Activated CD8-positive, alpha-beta memory T cell treated with anti-CD3 and anti-CD28 coated beads, Interleukin-2, amount 50 U/mL, for 48 hours (primary cell): ENCODE measurements around the gene CPM.

Experiments used
- DNase-seq: peaks from one replicate; pipeline ENCODE4 v3.0.0-alpha.2; 2020

CPM gene

DNA sequence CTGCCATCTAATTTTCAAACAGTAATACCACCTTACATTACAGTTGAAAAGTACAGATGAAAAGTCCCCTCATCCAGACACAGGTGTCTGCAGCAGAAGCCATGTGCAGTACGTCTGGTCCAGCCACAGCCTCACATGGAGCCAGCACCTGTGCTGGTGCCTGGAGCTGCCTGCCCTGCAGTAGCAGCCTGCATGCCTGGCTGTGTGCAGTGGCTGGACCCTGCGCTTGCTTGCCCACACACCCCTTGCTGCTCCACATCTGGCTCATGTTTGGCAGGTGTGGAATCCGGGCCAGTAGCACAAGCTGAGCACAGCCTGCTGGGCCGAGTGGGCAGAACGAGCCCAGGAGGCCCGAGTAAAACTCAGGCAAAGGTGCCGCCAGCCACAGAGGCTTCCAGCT, 21.8 kb upstream of the CPM start:
- DNase-seq: no peak

DNA sequence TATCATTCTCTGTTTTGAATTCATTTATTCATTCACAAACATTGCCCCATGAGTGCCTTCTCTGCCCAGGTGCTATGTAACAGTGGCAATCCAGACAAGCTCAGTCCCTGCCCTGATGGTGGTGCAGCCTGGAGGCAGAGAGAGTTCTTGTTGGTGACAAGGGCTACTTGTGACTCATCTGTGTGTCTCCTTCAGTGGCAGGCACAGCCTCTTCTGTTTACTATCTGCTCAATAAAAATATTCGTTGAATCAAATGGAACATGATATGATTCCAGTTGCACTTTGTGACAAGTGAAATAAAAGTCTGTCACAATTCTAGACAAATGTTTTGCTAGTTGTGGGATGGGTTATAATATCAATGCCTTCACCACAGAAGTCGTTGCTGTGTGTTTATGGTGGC, 20.6 kb upstream of the CPM start:
- no peak for DNase-seq

DNA sequence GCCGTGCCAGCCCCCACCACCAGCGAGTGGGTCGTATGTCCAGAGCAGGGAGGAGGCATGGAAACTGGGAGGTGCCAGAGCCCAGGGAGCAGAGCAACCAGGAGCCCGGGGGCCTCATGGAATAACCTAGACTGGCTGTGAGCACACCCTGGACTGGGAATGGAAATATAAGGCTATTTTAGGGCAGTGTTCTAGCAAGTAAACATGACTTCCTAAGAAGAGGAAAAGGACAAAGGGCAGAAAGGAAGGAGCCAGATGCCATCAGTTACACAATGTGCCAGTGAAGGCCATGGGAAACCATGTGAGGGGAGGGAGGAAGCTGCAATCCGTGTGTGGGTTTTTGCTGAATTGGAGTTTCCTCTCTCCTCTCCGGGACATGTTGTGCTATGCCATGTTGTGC, 18.7 kb upstream of the CPM start:
- DNase-seq: no peak

DNA sequence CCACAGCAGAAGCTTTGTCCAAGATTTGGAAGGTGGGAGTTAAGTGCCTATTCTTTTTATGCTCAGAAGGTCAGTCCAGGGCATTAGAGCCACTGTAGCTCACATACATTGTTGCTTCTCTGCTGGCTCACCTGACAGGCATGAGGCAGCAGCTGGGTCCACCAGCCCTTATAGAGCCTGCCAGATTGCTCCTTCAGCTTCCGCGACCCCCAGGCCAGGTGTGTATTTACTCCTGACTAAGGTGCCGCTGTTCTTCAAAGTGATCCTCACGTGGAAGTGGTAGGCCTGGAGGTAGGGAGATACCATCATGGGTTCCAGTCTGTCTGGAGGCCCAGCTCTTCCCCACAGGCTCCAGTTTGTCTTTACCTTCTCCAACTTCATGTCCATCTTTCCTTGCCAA, 17.5 kb upstream of the CPM start:
- DNase-seq: no peak

DNA sequence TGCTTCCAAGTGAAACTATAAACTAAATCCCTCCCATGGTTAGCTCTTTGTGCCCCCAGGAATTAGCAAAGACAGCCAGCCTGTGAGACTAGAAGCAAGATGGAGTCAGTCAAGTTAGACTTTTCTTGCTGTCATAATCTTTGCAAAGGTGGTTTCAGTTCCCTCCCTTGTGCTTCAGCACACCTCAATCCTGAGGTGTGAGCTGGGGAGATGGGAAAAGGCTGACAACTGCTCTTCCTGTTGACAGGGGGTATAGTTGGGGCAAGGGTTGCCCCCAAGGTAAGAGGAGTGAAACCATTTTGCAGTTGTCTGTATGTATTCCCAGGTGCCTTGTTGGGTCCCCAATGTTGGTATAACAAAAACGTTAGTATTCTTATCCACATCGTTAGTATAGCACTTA, 12.3 kb upstream of the CPM start:
- DNase-seq: no peak

DNA sequence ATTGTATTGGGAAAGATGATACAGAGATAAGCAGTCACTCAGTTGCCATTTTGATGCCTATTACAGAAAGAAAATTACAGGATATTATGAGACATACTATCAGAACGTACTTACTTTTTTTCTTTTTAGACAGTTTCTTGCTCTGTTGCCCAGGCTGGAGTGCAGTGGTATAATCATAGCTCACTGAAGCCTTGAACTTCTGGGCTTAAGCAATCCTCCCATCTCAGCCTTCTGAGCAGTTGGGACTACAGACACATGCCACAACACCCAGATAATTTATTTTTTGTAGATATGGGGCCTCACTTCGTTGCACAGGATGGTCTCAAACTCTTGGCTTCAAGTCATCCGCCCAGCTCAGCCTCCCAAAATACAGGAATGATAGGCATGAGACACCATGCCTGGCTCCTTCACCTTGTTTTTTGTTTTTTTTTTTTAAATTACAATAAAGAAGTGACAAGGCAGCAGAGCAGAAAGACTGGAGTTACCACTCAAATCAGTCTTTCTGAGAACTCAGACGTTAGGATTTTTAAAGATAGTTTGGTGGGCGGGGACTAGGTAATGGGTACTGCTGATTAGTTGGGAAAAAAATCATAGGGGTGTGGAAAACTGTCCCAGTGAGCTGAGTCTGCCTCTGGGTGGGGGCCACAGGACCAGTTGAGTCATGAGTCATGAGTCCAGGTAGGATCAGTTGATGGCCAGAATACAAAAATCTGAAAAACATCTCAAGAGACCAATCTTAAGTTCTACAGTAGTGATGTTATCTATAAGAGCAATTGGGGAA, 11.5 kb upstream of the CPM start:
- DNase-seq: no peak

DNA sequence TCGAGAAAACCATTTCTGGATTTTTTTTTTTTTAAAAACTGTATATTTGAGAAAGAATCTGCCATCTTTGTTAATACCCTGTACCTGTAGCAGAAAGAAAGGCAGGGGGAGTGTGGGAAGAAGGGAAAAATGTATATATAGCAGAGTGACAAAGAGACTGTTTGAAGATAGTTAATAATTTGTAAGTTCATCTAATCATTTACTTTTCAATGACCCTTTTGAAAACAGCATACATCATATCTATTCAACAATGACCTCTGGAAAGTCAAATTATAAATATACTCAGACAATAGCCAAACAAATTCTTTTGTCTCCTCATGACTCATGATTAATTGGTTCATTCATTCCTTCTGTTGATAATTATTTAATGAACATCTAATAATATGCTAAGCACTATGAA, 10.9 kb upstream of the CPM start:
- DNase-seq: no peak

DNA sequence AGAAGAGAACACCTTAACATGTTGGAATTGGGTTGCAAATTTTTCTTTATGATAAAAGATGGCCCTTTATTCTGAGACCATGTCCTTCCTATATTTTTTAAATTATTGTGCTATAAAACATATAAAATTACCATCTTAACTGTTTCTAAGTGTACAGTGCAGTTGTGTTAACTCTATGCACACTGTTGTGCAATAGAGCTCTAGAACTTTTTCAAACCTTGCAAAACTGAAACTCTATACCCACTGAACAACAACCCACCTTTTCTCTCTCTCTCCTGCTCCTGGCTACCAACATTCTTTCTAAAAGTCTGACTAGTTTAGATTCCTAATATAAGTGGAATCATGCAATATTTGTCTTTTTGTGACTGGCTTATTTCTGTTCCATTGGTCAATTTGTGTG, 7.8 kb upstream of the CPM start:
- DNase-seq: no peak

DNA sequence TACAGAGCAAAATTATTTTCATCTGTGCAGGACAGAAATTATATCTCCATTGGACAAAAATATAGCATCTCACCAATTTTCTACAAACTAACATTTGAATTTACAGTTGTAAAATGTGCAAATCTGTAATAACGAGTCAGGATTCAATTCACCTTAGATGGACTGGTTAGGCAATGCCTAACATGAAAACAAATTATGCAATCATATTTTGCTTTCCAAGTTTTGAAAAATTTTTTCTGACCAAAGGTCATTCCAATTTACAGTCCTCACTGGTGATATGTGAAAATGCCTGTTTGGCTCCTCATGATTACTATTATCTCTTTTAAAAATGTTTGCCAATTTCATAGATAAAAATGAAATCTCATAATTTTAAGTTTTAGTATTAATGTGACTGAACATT, 6.5 kb upstream of the CPM start:
- no peak for DNase-seq

DNA sequence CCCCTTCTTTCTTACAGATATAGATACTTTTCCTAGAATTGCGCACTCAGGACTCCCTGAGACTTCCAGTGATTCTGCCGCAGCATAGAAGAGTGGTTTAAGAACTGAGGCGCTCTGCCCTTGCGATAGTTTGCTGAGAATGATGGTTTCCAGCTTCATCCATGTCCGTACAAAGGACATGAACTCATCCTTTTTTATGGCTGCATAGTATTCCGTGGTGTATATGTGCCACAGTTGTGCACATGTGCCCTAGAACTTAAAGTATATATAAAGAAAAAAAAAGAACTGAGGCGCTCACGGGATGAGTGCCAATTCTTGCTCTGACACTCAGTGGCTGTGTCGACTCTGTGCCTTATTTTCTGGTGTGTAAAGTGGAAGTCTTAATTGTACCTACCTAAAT, 1.4 kb upstream of the CPM start:
- DNase-seq: no peak

DNA sequence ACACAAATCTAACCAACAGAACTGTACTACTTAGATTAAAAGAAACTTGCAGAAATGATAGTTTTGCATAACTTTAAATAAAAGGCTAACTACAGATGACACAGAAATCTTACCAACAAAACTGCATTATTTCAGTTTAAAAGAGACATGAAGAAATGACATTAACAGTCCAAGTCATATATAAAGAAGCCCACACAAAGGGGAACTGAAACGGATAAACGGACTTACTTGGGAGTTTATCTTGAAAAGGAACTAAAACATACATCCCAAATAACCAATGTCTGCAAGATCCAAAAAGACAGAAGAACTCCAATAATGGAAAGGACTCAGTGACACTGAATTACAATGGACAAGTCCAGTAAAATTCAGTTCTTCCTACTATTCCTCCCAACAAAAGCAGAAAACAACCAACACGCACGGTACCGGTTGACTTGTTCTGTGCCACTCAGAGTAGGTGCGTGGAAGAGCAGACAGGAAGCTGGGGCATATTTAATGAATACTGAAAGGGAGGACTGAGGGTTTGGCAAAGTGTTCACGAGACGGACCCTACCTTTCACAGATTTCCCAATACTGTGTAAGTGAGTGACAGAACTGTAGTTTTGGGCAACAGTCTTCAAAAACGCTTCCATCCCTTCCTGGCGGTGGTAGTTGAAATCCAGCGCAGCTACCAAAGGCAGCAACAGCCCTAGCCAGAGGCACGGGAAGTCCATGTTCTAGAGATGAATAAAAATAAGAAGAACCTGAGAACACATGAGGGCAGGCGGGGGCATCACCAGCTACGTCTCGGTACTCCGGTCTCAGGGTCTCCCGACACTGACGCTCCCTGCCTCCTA, 627 bp downstream of the CPM start:
- DNase-seq: no peak

DNA sequence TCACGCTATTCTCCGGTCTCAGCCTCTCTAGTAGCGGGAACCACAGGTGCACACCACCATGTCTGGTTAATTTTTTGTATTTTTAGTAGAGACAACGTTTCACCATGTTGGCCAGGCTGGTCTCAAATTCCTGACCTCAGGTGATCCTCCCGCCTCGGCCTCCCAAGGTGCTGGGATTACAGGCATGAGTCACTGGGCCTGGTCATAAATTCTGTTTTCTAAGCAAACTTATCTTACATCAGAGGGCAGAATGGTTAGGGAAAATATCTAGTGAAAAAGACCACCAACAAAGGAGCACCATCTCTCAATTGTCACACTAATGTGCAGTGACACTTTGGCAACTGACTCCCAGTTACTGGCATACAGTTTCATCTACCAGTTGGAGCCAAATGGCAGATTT, 2.8 kb downstream of the CPM start:
- no peak for DNase-seq

DNA sequence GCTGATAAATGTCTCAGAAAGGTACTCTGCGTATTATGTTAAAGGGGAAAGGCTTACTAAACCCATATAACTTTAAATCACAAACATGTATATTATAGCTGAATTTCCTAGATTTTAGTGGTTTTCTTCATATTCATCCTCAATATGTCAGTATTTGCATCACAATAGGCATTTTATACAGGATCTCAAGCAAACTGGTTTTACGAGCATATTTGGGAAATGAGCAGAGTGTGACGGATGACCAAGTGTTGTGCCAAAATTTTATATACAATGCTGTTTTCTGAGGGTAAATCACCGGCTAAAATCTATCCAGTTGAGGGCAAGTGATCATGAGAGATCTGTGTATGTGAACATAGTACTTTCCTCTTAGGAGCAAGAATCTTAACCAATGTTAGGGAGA, 8.4 kb downstream of the CPM start:
- DNase-seq: no peak

DNA sequence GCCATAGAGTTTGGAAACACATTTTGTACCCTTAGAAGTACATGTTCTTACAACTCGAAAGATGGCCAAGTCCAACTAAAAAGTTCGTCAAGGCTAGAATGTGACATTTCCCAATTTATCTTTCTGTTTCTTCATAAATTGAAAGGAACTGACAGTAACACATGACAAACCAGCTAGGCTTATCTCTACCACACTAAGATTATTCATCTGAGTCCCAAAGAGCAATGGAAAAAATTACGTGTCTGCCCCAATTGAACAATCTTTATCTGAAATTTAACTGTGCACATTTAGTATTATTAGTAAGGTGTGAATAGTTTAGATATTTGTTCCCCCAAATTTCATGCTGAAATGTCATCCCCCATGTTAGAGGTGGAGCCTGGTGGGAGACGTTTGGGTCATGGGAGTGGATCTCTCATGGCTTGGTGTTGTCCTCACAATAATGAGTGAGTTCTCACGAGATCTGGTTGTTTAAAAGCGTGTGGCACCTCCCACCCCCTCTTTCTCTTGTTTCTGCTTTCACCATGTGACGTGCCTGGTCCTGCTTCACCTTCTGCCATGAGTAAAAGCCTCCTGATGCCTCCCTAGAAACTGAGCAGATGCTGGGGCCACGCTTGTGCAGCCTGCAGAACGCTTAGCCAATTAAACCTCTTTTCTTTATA, 13.3 kb downstream of the CPM start:
- DNase-seq: no peak

DNA sequence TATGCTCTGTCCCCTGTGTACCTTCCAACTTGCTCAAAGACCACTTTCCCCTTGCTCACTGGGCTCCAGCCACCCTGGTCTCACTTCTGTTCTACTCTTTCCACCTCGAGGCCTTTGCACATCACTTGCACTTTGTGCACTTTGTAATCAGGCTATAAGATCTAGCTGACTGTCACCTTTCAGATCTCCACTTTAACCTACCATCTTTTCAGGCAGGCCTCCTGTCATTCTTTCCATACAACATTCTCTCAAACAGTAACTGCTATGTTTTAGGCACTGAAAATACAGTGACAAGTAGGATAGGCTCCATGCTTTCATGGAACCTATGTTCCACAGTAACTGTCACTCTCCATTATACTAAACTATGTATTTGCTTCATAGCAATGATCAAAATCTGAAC, 14.0 kb downstream of the CPM start:
- no peak for DNase-seq

DNA sequence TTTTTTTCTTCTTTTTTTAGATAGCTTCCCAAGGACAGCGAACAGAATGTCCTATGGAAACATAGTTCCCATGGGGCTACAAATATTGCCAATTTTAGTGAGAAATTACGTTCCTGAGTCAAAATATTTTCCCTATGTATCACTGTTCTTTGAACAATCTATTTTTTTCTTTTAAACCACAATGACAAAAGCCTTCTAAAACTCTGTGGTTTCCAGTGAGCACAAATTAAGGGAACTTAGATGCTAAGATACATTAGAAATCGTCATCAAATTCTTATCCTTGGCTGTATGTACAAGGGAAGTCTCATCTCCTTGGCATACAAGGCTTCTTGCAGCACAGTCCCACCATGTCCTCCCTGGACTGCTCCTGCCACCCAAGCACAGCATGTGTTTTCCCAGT, 17.9 kb downstream of the CPM start:
- no peak for DNase-seq

DNA sequence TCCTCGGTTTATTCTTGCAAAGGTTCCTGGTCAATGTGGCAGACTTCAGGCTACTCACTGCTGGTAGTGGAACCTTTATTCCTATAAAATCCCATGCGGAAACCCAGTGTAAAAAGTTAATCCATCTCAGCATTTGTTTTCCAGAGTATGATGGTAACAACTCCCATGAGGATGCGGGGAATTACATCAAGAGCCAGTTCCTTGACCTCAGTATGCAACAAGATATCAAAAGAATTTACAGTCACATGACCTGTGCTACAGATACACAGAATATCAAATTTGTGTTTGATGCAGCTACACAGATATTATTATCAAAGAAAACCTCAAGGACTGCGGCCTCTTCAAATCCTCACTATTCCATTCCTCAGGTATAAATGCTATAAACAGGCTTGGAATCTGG, 19.3 kb downstream of the CPM start:
- DNase-seq: no peak

DNA sequence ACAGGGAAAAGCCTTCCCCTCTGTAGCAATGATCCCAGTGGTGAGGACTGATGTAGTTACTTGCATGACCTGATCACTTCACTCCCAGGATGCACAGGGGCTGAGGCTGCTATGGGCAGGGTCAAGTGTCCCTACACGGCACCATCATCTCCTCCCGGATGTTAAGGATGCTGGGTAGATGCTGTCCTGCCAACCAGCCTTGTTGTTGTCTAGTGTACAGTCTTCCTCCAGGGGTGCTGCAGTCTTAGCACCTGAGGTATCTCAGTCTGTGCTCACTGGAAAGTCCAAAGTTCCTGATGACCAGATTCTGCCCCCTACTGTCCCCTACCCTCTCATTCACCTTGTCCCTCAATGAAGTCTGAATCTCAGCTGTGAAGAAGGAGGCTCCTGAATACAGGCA, 20.1 kb downstream of the CPM start:
- no peak for DNase-seq

DNA sequence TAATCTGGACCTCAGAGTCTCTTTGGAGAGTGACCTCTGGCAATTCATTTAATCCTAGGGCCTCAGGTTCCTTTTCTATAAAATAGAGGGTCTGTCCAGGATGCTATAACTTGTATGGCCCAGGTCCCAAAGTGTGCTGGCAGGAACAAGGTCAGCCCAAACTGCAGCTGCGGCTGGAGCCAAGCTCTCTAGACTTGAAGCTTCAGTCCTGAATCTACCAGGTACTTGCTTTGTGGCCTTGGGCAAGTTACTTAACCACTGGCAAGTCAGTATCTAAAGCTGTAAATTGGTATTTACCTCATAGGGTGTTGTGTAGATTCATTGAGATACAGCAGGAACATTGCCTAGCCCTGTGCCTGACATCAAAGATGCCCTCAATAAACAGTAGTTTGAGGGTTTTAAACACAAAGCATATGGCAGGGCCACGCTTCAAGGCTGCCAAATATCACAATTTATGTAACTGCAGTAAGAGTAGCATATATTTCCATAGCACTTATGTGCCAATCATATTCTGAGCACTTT, 21.7 kb downstream of the CPM start:
- no peak for DNase-seq

DNA sequence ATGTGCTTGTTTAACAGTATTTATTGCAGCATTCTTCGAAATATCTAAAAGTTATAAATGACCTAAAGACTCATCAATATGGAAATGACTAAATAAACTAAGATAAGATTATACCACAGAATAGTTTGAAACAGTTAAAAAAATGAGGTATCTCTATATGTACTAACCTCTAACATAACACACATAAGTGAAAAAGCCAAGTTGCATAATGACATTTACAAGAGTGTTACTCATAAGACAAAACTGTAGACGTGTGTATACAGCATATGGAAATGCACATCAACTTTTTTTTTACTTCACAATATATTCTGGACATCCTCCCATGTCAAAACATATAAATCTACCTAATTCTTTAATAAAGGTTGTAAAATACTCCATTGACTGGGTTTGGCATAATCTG, 22.8 kb downstream of the CPM start:
- DNase-seq: no peak

DNA sequence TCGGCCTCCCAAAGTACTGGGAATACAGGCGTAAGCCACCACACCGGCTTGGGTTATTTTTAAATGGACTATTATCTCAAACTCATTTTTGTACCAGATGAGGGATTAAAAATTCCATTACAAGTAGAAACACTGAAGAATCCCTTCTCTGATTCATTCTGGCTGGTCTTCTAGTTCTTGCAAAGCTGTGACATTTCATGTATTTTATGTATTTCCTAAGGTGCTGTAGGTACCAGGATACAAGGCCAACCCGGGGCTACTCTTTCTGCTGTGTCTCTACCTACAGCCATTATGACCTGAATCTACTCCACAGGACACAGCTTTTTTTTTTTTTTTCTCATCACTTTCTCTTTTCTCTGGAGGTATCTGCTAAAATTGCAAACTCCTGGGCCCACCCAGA, 24.9 kb downstream of the CPM start:
- no peak for DNase-seq

DNA sequence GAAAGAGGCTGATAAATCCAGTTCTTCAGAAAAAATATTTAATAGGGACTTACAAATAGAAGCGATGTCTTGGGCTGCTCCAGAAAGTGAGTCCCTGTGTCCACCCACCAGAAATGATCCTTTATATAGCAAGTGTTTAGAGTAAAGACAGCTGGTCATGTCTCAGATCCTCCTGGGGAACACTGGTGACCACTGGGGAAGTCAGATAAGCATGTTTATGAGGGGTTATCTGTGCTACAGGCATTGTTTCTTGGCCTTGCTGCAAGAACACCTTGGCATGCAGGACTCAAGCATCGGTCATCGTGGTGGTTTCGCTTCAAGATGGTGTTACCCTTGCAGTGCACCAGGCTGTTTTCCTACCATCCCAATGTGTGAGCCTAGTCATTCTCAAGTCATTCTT, 27.2 kb downstream of the CPM start:
- no peak for DNase-seq

DNA sequence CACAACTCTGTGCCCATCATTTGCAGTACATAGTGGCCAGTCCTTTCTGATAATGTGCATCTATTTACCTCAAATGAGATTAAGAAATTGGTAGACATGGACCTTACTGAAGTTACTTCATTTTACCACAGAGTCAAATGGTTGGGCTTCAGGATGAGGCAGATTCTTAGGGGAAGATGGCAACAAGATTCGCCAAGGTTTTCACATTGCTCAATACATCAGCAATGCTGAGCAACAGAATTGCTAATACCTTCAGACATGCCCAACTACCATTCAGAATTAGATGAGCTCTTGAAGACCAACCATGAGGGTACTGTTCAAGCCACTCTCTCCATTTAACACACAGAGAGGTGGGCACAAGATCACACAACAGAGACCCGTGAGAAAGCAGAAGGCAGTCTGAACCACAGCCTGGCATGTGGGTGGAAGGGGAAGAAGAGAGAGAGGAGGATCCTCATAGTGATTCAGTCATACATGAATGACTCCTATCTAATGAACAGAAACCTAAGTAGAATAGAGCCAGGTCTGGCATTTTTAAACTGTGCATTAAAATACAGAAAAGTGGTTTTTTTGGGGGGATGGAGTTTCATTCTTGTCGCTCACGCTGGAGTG, 28.5 kb downstream of the CPM start:
- DNase-seq: no peak

DNA sequence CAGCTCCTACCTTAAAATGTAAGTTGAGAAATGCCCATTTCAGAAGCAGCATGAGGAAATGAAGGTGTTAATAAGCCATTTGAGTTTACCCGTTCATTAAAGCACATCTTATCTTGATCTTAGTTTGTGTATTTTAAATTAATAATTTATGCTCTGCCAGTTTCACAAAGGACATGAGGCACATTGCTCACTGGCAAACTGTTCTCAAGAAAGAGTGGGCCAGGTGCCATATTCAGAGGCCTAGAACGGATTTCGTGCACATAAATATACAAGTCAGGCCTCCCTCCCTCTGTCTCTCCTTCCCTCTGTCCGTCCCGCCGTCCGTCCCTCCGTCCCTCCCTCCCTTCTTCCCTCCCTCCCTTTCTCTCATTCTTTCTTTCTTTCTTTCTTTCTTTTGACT, 29.5 kb downstream of the CPM start:
- DNase-seq: no peak
